MG63 (cell line): ENCODE measurements around the gene MYH10. TPM values are rescaled to one million over a fixed set of nuclear protein-coding genes. Genes with fewer than 3 reads are reported as not detected.
A peak's percentile ranks its signal among the peaks of the same experiment; 100 is the strongest.
"Not testable (repeated sequence)": the region's sequence is repeated elsewhere in the genome, so short reads cannot be mapped to it uniquely, and the experiment has no call there.

Experiments used
- DNase-seq: peaks from one replicate; pipeline ENCODE4 v3.0.0-alpha.2; 2020
- H3K27me3 ChIP-seq: fragments of 250-450 bp; sonication (Bioruptor Pico); 2 replicates; pipeline ENCODE4 v1.5.1; 2020; ENCODE audit warnings: mild to moderate bottlenecking, moderate library complexity
- H3K36me3 ChIP-seq: fragments of 250-450 bp; sonication (Bioruptor Pico); 2 replicates; pipeline ENCODE4 v1.5.1; 2020; ENCODE audit warnings: mild to moderate bottlenecking, moderate library complexity
- H3K4me3 ChIP-seq: fragments of 250-450 bp; sonication (Bioruptor Pico); 2 replicates; pipeline ENCODE4 v1.5.1; 2020; ENCODE audit warnings: mild to moderate bottlenecking, moderate library complexity
- H3K9me3 ChIP-seq: fragments of 250-450 bp; sonication (Bioruptor Pico); 2 replicates; pipeline ENCODE4 v1.5.1; 2020; ENCODE audit warnings: mild to moderate bottlenecking, moderate library complexity
- total RNA-seq: library from RNA; depleted of rRNA; stranded (reverse); fragments of >200 nt; shearing (Covaris generic); gene quantifications from 2 replicates; pipeline ENCODE4 v1.2.3, GENCODE V29; 2014; ENCODE audit warnings: low replicate concordance

The MYH10 gene
- total RNA-seq, 1 experiment from 2014 or later = 24.3 TPM

DNA sequence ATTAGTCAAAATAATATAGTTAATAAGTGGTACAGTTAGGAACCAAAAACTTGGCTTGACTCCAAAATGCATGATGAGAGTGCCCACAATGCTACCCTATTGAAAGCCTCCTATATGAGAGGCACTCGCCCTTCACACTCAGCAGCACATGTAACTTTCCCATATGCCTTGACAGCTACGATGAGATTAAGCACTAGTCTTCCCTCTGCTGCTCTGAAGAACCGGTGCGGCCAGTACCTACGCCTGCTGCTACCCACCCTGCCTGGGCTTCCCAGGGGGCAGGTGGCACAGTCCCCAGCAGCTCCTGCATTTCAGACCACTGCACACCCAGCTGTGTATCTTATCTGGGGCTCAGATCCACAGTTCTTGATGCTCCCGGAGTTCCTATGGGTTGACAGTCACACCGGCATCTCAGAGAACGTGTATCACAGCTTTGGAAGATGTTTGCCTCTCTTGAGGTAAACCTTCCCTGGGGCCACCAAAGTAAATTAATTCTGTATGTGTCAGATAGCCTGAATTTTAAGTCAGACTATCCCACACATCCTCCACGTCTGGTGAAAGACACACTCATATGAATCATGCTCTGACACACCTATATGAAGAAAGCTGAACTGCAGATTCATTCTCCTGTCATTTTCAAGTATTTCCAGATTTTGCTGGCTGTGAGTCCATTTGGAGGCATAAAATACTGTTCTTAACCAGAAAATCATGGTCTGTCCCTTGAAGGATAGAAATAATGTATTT, 77.8 kb downstream of the MYH10 start:
- H3K4me3 ChIP-seq = no peak overlapping the region
- peaks cover 9% of the 10 kb centered on the region for H3K36me3 ChIP-seq
- H3K9me3 ChIP-seq = no peaks in the 10 kb centered on the region
- DNase-seq = no peak
- H3K27me3 ChIP-seq = no peaks in the 10 kb centered on the region

DNA sequence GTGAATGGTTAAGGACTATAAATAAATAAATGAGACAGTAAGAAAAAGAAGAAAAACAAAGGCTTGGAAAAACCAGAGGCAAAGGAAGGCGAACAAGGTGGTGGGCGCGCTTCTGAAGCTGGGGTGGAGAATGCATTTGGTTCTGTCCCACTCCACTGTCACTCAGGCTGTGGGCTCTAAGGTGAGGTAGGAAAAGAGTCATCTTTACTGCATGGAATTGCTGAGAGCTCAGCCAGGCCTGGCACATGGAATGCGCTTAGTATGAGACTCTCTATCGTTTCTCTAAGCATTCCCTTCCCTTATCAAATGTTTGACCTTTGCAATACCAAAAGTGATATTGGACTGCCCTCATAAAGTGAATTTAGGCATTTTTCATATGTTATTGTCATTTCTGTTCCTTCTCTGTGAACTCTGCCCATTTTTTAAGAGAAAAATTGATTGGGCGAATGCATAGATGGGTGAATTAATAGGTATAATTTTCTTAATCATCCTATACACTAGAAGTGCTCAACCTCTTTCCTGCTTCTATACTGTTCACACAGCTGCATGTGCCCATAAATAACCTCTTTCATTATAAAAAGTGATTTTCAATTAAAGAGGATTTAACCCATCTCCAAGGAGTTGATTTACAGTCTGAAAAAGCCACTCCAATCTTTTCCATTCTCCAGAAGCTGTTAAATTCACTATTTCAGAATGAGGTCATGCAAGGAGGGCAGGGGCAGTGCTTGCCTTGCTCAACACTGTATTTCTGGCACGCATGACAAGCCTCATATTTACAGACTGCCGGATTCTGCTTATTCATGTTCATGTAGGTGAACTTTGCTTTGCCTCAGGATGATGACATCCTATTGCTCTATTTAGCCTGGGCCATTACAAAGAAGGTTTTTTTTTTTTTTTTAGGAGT, 87.7 kb downstream of the MYH10 start:
- Histone ChIP-seq H3K27me3 (no peaks in the 10 kb centered on the region), H3K36me3 (peaks cover 15% of the 10 kb centered on the region), H3K9me3 (no peaks in the 10 kb centered on the region), H3K4me3 (no peak overlapping the region)
- DNase-seq = peak; percentile 52

- not testable (repeated sequence) for H3K4me3 ChIP-seq, H3K27me3 ChIP-seq, DNase-seq, H3K9me3 ChIP-seq
- H3K36me3 ChIP-seq = peaks cover 14% of the 10 kb centered on the region
Measured at GRCh38 chr17:8539976-8540375, 90.5 kb downstream of the MYH10 start.

- no peaks in the 10 kb centered on the region for H3K9me3 ChIP-seq
- peaks cover 14% of the 10 kb centered on the region for H3K36me3 ChIP-seq
Measured at GRCh38 chr17:8537734-8538133, 92.8 kb downstream of the MYH10 start.

DNA sequence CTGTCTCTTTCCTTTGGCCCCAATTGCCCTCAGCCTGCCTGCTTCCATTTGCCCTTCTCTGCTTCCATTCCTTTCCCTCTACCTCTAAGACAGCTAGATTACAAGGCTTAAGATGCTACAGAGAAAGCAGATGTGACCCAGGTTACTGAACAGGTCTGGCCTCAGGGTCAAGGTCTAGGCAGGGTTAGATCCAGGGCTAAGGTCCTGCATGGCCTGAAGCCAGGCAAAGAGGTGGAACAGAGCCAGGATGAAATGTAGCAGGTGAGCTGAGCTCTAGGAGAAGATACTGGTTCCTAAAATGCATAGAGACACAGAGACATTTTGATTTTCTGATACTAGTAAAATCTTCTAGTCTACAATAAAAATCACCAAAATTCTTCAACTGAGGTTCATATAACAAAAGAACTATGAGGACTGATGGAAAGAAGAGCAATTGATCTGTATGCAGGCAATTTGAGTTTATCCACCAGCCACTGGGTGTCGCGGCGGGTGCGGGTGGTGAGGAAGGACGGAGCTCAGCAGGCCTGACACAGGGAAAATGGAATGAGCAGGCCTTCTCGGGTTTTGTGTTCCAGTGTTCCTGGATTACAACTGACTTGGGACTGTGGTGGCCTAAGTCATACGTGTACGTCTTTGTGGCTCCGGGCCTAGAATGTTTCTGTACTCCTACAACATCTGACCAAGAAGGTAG, 95.9 kb downstream of the MYH10 start:
- H3K9me3 ChIP-seq = no peaks in the 10 kb centered on the region
- no peak overlapping the region for H3K4me3 ChIP-seq
- no peaks in the 10 kb centered on the region for H3K27me3 ChIP-seq
- peaks cover 1% of the 10 kb centered on the region; the same call in 1 of the 2 replicates for H3K36me3 ChIP-seq
- no peak for DNase-seq

More at GRCh38 chr17:8537734-8538133, 92.8 kb downstream of the MYH10 start:
- Histone ChIP-seq H3K4me3 (no peak overlapping the region), H3K27me3 (no peaks in the 10 kb centered on the region)
- no peak for DNase-seq

- Histone ChIP-seq H3K4me3 (no peak overlapping the region), H3K9me3 (no peaks in the 10 kb centered on the region), H3K27me3 (no peaks in the 10 kb centered on the region), H3K36me3 (no peaks in the 10 kb centered on the region; the same call in 1 of the 2 replicates)
- DNase-seq = no peak
Measured at GRCh38 chr17:8532021-8532420, 98.5 kb downstream of the MYH10 start.

DNA sequence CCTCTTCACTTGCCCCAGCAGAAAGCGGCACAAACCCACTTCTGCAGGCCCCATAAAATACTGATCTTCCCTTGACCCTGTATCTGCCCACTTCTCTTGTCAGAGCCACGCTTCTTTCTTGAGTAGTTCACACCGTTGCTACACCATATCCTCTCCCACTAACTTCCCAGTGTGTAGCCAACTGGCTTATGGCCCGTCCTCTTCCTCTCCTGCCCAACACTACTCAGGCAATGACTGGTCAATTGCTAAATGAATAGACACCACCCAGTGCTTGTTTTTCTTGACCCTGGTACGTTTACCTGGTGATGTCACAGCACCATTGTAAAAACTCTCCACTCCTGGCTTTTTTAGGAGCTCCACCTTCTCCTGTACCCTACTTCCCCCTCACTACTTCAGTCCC, 107.9 kb downstream of the MYH10 start:
- Histone ChIP-seq H3K27me3 (no peaks in the 10 kb centered on the region), H3K4me3 (no peak overlapping the region), H3K36me3 (peaks cover 25% of the 10 kb centered on the region), H3K9me3 (no peaks in the 10 kb centered on the region)
- no peak for DNase-seq

DNA sequence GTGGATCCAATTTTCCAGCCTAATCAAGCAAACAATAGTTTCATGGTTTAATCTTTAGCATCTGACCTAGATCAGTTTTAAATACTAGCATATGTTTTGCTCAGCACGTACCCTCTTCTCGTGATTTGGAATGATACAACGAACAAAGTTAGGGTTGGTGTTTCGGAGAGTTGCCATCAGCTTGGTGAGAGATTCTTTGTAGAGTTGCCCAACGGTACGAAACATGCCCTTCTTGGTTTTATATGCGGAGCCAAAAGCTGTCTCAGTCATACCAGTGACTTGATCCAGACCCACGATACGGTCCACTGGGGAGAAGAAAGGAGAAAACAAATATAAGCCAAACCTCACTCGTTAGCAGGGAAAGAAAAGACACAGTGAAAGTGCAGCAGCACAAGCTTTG, 109.5 kb downstream of the MYH10 start:
- DNase-seq = no peak
- Histone ChIP-seq H3K36me3 (peaks cover 30% of the 10 kb centered on the region), H3K27me3 (no peaks in the 10 kb centered on the region), H3K4me3 (no peak overlapping the region), H3K9me3 (no peaks in the 10 kb centered on the region)

- Histone ChIP-seq H3K9me3 (no peaks in the 10 kb centered on the region), H3K4me3 (no peak overlapping the region), H3K36me3 (peaks cover 30% of the 10 kb centered on the region), H3K27me3 (no peaks in the 10 kb centered on the region)
- DNase-seq = no peak
Measured at GRCh38 chr17:8518850-8519249, 111.7 kb downstream of the MYH10 start.

GRCh38 chr17:8518326-8518725, 112.2 kb downstream of the MYH10 start:
- H3K9me3 ChIP-seq = no peaks in the 10 kb centered on the region
- no peaks in the 10 kb centered on the region for H3K27me3 ChIP-seq
- H3K36me3 ChIP-seq = peaks cover 30% of the 10 kb centered on the region
- no peak for DNase-seq
- H3K4me3 ChIP-seq = no peak overlapping the region

DNA sequence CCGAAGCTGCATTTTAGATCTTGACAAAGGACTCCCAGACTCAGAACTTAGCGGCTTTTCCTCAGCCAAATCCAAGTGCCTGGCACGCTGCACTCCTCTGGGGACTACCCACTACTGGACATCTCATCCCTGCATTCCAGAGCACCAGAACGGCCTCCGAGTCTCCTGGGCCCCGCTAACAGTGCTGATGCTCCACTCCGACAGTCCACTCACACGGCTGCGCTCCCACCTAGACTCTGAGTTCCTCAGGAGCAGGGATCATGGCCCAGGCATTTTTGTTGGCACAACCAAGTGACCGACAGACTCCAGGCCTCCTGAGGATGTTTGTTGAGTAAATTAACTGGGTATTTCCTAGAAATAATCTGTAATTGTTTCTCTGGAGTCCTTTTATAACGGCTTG, 115.7 kb downstream of the MYH10 start:
- no peak overlapping the region for H3K4me3 ChIP-seq
- H3K27me3 ChIP-seq = no peaks in the 10 kb centered on the region
- H3K9me3 ChIP-seq = no peaks in the 10 kb centered on the region
- peaks cover 21% of the 10 kb centered on the region for H3K36me3 ChIP-seq
- DNase-seq = no peak

DNA sequence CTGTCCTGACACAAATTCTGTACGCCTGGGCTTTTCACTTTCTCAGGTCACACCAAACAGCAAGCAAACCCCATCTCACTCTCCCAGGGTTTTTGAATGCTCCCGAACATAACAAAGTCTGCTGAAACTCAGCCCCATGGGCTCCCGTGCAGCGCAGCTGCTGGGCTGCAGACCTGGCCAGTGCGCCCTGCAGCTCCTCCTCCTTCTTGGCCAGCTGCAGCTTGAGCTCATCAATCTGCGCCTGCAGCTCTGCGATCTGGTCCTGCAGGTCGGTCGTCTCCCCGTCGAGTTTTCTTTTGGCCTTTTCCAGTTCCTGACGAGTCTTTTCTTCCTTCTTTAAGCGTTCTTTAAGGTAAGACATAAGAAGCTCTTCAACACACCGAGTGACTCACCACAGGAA, 124.4 kb downstream of the MYH10 start:
- Histone ChIP-seq H3K36me3 (peaks cover 13% of the 10 kb centered on the region), H3K9me3 (no peaks in the 10 kb centered on the region), H3K27me3 (no peaks in the 10 kb centered on the region), H3K4me3 (no peak overlapping the region)
- DNase-seq = no peak

DNA sequence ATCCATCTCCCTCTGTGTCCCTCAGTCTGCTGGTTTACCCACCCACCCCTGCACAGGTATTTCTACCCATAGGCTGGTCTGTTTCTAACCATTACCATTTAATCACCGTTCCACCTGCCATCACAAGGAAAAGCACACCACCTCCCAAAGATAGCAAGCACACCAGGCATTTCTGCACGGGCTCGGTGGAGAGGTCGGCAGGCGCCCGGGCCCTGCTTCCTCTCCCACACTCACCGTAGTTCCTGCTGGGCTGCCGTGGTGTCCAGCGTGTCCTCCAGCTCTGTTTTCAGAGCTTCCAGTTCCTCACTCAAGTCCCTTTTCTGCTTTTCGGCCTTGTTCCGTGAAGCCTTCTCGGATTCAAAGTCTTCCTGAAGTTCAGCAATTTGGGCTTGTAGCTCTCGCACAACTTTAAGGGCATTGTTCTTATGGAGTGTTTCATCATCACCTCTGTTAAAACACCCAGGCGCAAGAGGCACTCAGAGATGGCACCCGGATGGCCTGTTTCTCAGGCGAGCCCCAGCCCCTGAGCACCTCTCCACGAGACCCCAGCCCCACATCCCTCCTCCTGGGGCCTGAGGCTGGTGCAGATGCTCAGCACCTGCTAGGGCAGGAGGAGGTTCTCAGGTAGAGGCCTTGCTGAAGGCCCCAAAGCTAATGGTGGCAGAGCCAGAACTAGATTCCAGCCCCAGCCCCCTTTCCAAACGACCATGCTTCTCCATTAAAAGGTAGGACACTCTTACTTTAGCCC, 125.9 kb downstream of the MYH10 start:
- no peaks in the 10 kb centered on the region for H3K9me3 ChIP-seq
- no peak for DNase-seq
- no peaks in the 10 kb centered on the region for H3K27me3 ChIP-seq
- no peak overlapping the region for H3K4me3 ChIP-seq
- H3K36me3 ChIP-seq = peaks cover 21% of the 10 kb centered on the region

DNA sequence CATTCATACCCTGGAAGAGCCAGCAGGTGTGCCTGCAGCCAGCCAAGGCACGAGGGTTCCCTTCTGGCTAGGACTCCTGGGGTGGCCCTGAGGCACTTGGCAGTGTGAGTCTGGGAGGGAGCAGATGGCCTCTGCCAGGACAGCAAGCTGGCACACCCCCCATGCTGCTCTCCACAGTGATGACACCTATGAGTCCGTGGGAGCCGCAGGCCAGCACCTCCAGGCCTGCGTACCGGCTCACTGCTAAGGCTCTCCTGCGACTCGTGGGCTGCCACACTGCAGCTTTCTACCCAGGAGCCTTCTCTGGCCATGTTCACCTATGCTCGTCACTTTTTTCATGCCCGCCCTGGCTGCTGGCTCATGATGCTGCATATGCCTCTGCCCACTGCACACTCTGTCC, 126.7 kb downstream of the MYH10 start:
- DNase-seq = no peak
- Histone ChIP-seq H3K9me3 (no peaks in the 10 kb centered on the region), H3K4me3 (no peak overlapping the region), H3K27me3 (no peaks in the 10 kb centered on the region), H3K36me3 (peaks cover 24% of the 10 kb centered on the region)

DNA sequence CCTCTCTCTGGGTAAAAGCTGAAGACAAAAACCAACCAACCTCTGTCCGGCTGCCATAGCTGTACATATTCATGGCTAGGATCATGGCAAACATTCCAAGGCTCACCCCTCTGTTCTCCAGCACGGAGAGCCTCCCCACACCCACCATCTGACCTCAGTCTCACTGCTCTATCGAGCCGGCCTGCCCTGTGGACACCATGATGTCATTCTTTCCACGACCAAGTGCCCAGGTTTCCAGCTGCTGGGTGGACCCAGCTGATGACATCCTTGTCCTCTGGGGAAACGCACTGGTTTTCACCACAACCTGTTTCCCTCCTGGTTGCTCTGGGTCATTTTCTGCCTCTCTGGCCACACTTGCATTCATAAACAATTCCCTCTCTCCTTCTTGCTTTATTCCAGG, 127.2 kb downstream of the MYH10 start:
- DNase-seq = no peak
- Histone ChIP-seq H3K36me3 (peaks cover 25% of the 10 kb centered on the region), H3K4me3 (no peak overlapping the region), H3K9me3 (no peaks in the 10 kb centered on the region), H3K27me3 (no peaks in the 10 kb centered on the region)

DNA sequence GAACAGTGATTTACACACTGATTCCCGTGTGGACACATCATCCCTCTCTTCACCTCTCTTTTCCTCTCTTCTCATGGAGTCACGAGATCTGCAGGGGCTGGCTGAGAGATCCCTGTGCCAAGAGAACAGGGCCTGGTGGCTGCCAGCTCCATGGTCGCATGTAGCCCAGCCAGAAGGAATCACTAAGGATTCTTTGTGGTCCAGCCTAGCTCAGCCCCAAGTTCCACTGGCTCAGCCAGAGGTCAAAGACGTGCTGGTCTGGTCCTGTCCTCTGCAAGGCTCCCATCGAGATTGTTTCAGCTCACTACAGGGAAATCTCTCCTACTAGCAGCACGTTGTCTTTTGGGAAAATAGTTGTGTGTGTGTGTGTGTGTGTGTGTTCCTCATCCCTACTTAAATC, 128.4 kb downstream of the MYH10 start:
- H3K27me3 ChIP-seq = no peaks in the 10 kb centered on the region
- no peak overlapping the region for H3K4me3 ChIP-seq
- H3K36me3 ChIP-seq = peaks cover 29% of the 10 kb centered on the region
- no peak for DNase-seq
- H3K9me3 ChIP-seq = no peaks in the 10 kb centered on the region
